Measurements from ENCODE around the gene RFTN1. TPM values are rescaled to one million over a fixed set of nuclear protein-coding genes. Genes with fewer than 3 reads are reported as not detected.
A peak's percentile ranks its signal among the peaks of the same experiment; 100 is the strongest.

Gene RFTN1
- total RNA-seq, 1 donor from 2014 or later, result 0.92 TPM

- Mint-ChIP-seq H3K4me3 (peak overlapping the region; percentile 54), H3K4me1 (peaks cover 41% of the 10 kb centered on the region), H3K36me3 (peaks cover 27% of the 10 kb centered on the region), H3K9me3 (peaks cover 22% of the 10 kb centered on the region), H3K27me3 (ENCODE audit: insufficient read depth, low read depth) (peaks cover 2% of the 10 kb centered on the region), H3K27ac (peak overlapping the region; percentile 89)
- Histone ChIP-seq H2AFZ (replicated peaks) (no peak overlapping the region), H3K36me3 (peaks cover 5% of the 10 kb centered on the region), H3K27me3 (no peaks in the 10 kb centered on the region), H3K9me3 (ENCODE audit: low read depth) (peaks cover 12% of the 10 kb centered on the region), H3K27ac (peak overlapping the region; percentile 80), H3K4me2 (peak overlapping the region; percentile 73), H4K20me1 (ENCODE audit: low read depth) (no peaks in the 10 kb centered on the region), H3F3A (ENCODE audit: low read depth) (peaks cover 15% of the 10 kb centered on the region), H3K9ac (no peak overlapping the region), H3K4me1 (peaks cover 20% of the 10 kb centered on the region), H3K79me2 (ENCODE audit: low read depth) (no peaks in the 10 kb centered on the region), H3K4me3 (no peak overlapping the region)
- no peak for DNase-seq (ENCODE audit: low spot score)
- TF ChIP-seq EZH2phosphoT487 (IDR thresholded peaks at IDR 0.05), result no peak
- no peak for TF ChIP-seq CTCF (IDR thresholded peaks at IDR 0.05)
- no peak for TF ChIP-seq EZH2 (IDR thresholded peaks at IDR 0.05)
These were observed 183.1 kb downstream of the RFTN1 start for GRCh38 chr3:16330351-16330750.

GRCh38 chr3:16329826-16330129 is 183.7 kb downstream of the RFTN1 start:
- peaks cover 2% of the 10 kb centered on the region for H3K27me3 Mint-ChIP-seq (ENCODE audit: insufficient read depth, low read depth)
- H3K27ac Mint-ChIP-seq, result peak overlapping the region; percentile 89
- no peak overlapping the region for H2AFZ ChIP-seq (replicated peaks)
- H3F3A ChIP-seq (ENCODE audit: low read depth), result peaks cover 15% of the 10 kb centered on the region
- H3K36me3 ChIP-seq, result peaks cover 5% of the 10 kb centered on the region
- no peaks in the 10 kb centered on the region for H3K27me3 ChIP-seq
- H3K4me1 Mint-ChIP-seq, result peaks cover 41% of the 10 kb centered on the region
- peaks cover 23% of the 10 kb centered on the region for H3K4me1 ChIP-seq
- peak; percentile 83 for DNase-seq (ENCODE audit: low spot score)
- H3K79me2 ChIP-seq (ENCODE audit: low read depth), result no peaks in the 10 kb centered on the region
- TF ChIP-seq EZH2phosphoT487 (IDR thresholded peaks at IDR 0.05), result no peak
- no peak for TF ChIP-seq EZH2 (IDR thresholded peaks at IDR 0.05)
- no peak for TF ChIP-seq CTCF (IDR thresholded peaks at IDR 0.05)
- H3K36me3 Mint-ChIP-seq, result peaks cover 25% of the 10 kb centered on the region
- H3K4me3 Mint-ChIP-seq, result peak overlapping the region; percentile 54
- H3K27ac ChIP-seq, result peak overlapping the region; percentile 80
- peaks cover 12% of the 10 kb centered on the region for H3K9me3 ChIP-seq (ENCODE audit: low read depth)
- H3K4me3 ChIP-seq, result peak overlapping the region; percentile 30
- H3K9me3 Mint-ChIP-seq, result peaks cover 22% of the 10 kb centered on the region
- no peaks in the 10 kb centered on the region for H4K20me1 ChIP-seq (ENCODE audit: low read depth)
- H3K9ac ChIP-seq, result no peak overlapping the region
- peak overlapping the region; percentile 73 for H3K4me2 ChIP-seq

GRCh38 chr3:16329036-16329825 is 184.3 kb downstream of the RFTN1 start:
- Histone ChIP-seq H3K4me2 (peak overlapping the region; percentile 73), H2AFZ (replicated peaks) (no peak overlapping the region), H3K27ac (peak overlapping the region; percentile 80), H4K20me1 (ENCODE audit: low read depth) (no peaks in the 10 kb centered on the region), H3K4me1 (peaks cover 23% of the 10 kb centered on the region), H3K36me3 (peaks cover 5% of the 10 kb centered on the region), H3K79me2 (ENCODE audit: low read depth) (no peaks in the 10 kb centered on the region), H3F3A (ENCODE audit: low read depth) (peaks cover 15% of the 10 kb centered on the region), H3K9ac (no peak overlapping the region), H3K27me3 (no peaks in the 10 kb centered on the region), H3K9me3 (ENCODE audit: low read depth) (peaks cover 12% of the 10 kb centered on the region), H3K4me3 (peak overlapping the region; percentile 30)
- Mint-ChIP-seq H3K9me3 (peaks cover 22% of the 10 kb centered on the region), H3K4me3 (peak overlapping the region; percentile 54), H3K36me3 (peaks cover 19% of the 10 kb centered on the region), H3K27ac (peak overlapping the region; percentile 89), H3K27me3 (ENCODE audit: insufficient read depth, low read depth) (no peaks in the 10 kb centered on the region), H3K4me1 (peaks cover 41% of the 10 kb centered on the region)
- DNase-seq (ENCODE audit: low spot score), result no peak
- TF ChIP-seq CTCF (IDR thresholded peaks at IDR 0.05), result no peak
- TF ChIP-seq EZH2 (IDR thresholded peaks at IDR 0.05), result no peak
- TF ChIP-seq EZH2phosphoT487 (IDR thresholded peaks at IDR 0.05), result no peak
